ENCODE measurements around the gene RERE. TPM values are rescaled to one million over a fixed set of nuclear protein-coding genes. Genes with fewer than 3 reads are reported as not detected.

The RERE gene
- total RNA-seq, 3 donors from 2014 or later = 99.5 to 204 (median 174) TPM

DNA sequence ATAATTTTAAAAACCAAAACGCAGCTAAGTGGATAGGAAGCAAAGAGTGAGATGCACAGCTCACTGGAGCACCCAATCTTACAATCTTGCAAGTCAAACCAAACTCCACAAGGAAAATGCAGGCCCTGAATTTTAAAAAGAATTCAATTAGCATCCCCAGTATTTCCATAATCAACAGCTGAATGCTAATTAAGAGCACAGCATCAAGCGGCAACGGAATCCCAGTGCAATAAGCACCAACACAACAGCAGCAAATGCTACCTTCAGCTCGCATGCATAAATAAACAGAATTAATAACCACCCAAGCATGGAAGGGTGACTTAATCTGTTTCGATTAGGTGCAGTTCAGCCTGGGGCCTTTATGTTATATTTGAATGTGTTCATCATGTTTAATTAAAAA lies 356.7 kb downstream of the RERE start:
- H3K36me3 ChIP-seq (ENCODE audit: low read depth) = no peaks in the 10 kb centered on the region
- ATAC-seq (no peak), DNase-seq (no peak)
- TF ChIP-seq, protein P1, sequence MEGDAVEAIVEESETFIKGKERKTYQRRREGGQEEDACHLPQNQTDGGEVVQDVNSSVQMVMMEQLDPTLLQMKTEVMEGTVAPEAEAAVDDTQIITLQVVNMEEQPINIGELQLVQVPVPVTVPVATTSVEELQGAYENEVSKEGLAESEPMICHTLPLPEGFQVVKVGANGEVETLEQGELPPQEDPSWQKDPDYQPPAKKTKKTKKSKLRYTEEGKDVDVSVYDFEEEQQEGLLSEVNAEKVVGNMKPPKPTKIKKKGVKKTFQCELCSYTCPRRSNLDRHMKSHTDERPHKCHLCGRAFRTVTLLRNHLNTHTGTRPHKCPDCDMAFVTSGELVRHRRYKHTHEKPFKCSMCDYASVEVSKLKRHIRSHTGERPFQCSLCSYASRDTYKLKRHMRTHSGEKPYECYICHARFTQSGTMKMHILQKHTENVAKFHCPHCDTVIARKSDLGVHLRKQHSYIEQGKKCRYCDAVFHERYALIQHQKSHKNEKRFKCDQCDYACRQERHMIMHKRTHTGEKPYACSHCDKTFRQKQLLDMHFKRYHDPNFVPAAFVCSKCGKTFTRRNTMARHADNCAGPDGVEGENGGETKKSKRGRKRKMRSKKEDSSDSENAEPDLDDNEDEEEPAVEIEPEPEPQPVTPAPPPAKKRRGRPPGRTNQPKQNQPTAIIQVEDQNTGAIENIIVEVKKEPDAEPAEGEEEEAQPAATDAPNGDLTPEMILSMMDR (IDR thresholded peaks at IDR 0.05) = no peak
- peaks cover 36% of the 10 kb centered on the region for H3K4me1 ChIP-seq (ENCODE audit: low read depth)
- intact Hi-C loops (cut with DNase I, micrococcal nuclease) = no loop called here
- H3K9me3 ChIP-seq = no peaks in the 10 kb centered on the region
- H3K4me3 ChIP-seq = no peak overlapping the region

DNA sequence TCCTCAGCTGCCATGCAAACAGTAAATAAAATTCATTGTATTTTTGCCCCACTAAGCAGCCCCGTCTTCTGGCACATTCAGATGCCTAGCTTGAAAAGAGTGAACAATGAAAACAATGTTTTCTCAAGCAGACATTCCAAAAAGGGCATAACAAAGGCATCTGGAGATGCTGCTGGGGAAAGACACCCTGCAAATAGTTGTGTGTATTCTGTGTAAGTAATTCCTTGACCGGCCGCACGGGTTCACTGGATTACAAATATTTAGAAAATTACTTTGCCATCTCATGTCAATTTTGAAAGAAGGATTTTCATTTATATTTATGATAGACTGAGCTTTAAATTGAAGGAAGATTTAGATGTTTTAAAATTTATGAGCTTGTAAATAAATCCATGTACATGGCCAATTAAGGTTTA lies 357.3 kb downstream of the RERE start:
- ATAC-seq = no peak
- intact Hi-C loops (cut with DNase I, micrococcal nuclease) = no loop called here
- Histone ChIP-seq H3K9me3 (no peaks in the 10 kb centered on the region), H3K4me3 (no peak overlapping the region), H3K36me3 (ENCODE audit: low read depth) (no peaks in the 10 kb centered on the region), H3K4me1 (ENCODE audit: low read depth) (peaks cover 35% of the 10 kb centered on the region)
- no peak for DNase-seq
- TF ChIP-seq, protein P1 (IDR thresholded peaks at IDR 0.05) = no peak

DNA sequence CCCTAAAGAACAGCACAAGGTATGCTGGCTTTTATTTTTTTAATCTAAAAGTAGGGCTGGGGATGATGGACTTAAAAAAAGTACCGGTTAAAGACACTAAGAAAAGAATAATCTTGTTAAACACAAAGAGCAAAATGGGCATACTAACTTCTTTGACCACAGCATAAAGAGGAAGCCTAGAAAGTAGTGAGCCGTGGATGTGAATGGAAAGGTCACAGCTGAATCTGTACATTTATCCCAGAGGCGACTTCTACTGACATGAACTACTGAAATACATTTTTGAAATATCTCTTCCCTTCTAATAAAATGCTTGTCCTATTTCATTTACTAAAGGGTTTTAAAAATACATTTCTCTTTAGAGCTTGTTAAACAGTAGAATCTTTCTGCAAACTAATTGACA lies 358.8 kb downstream of the RERE start:
- TF ChIP-seq, protein P1 (IDR thresholded peaks at IDR 0.05) = no peak
- Histone ChIP-seq H3K4me1 (ENCODE audit: low read depth) (peaks cover 19% of the 10 kb centered on the region), H3K9me3 (no peaks in the 10 kb centered on the region), H3K36me3 (ENCODE audit: low read depth) (no peaks in the 10 kb centered on the region), H3K4me3 (no peak overlapping the region)
- ATAC-seq = no peak
- DNase-seq = no peak
- intact Hi-C loops (cut with DNase I, micrococcal nuclease) = no loop called here

DNA sequence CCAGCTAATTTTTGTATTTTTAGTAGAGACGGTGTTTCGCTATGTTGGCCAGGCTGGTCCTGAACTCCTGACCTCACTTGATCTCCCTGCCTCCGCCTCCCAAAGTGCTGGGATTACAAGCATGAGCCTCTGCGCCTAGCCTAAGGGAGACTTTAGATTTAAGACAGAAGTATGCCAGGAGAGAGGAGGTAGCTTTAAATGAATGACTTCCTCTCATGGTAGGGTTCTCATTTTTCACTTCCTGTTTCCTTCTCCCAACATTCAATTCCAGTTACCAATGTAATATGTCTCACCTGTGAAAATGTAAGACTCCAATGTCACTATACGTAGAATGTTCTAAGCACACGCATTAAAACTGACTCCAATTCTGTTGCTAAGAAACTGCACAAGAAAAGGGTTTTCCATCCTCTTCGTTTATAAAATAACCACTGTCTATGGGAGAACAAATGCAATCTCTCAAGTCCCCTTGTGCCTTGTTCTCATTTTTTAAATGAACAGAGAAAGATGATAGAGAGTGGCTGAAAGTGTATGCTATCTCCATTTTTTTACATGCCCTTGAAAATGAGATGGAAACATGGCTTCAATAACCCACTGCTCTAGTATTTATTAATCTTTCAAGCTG lies 359.6 kb downstream of the RERE start:
- no peak overlapping the region for H3K4me3 ChIP-seq
- H3K36me3 ChIP-seq (ENCODE audit: low read depth) = no peaks in the 10 kb centered on the region
- H3K4me1 ChIP-seq (ENCODE audit: low read depth) = peaks cover 15% of the 10 kb centered on the region
- TF ChIP-seq, protein P1 (IDR thresholded peaks at IDR 0.05) = no peak
- ATAC-seq (peak; percentile 62), DNase-seq (no peak)
- H3K9me3 ChIP-seq = no peaks in the 10 kb centered on the region
- intact Hi-C loops (cut with DNase I, micrococcal nuclease) = no loop called here

DNA sequence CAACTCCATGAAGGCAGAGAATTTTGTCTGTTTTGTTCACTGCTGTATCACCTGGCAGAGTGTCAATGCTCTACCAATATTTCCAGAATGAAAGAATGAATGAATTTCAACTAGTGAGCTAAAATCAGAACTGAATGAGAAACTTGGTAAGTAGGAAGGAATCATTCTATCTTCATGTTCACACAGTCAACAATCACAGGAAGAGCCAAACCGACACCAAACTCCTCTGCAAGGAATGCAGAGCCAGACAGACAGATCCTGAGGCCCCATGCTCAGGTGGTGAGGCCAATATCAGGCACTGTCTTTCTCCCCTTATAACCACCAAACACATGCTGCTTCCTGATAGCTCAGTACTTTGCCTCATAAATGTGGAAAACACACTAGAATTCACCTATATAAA lies 360.4 kb downstream of the RERE start:
- H3K36me3 ChIP-seq (ENCODE audit: low read depth) = no peaks in the 10 kb centered on the region
- ATAC-seq (no peak), DNase-seq (no peak)
- intact Hi-C loops (cut with DNase I, micrococcal nuclease) = no loop called here
- no peak overlapping the region for H3K4me3 ChIP-seq
- TF ChIP-seq, protein P1 (IDR thresholded peaks at IDR 0.05) = no peak
- no peaks in the 10 kb centered on the region for H3K9me3 ChIP-seq
- H3K4me1 ChIP-seq (ENCODE audit: low read depth) = peaks cover 8% of the 10 kb centered on the region

Data from mucosa of descending colon (tissue), 3 donors.